ENCODE data around the gene TBL2. TPM values are rescaled to one million over a fixed set of nuclear protein-coding genes. Genes with fewer than 3 reads are reported as not detected.
"Not testable (repeated sequence)": the region's sequence is repeated elsewhere in the genome, so short reads cannot be mapped to it uniquely, and the experiment has no call there.

The TBL2 gene
- total RNA-seq, 1 experiment from 2014 or later: 60.1 TPM

DNA sequence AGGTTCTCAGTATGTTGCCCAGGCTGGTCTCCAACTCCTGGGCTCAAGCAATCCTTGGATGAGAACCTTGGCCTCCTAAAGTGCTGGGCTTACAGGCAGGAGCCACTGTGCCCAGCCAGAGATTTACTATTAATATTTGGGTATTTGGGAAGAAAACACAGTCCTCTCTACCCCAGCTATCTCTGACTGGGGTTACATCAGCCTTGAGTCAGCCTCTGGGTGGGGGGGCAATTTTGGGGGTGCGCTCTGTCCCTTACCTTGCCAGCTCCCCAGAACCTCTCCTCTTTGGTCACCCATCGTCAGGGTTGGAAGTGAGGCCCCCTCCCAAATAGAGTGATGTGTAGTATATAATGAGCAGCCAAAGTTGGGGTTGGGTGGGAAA lies 44.1 kb upstream of the TBL2 start:
- Histone ChIP-seq H3K27ac (ENCODE audit: low read length) (no peak overlapping the region), H3K27me3 (ENCODE audit: control insufficient read depth, insufficient read depth, low read length) (no peaks in the 10 kb centered on the region), H3K9me3 (ENCODE audit: control insufficient read depth, insufficient read depth, low read depth, low read length) (no peaks in the 10 kb centered on the region), H3K4me3 (ENCODE audit: low read depth in 2 of 2, low read length in 2 of 2) (no peak overlapping the region), H3K36me3 (ENCODE audit: control insufficient read depth, insufficient read depth, low read length) (no peaks in the 10 kb centered on the region), H3K4me1 (ENCODE audit: control insufficient read depth, insufficient read depth, low read length) (no peaks in the 10 kb centered on the region)
- TF ChIP-seq CTCF (IDR thresholded peaks at IDR 0.05): no peak
- TF ChIP-seq SIN3A (IDR thresholded peaks at IDR 0.05; ENCODE audit: borderline replicate concordance, insufficient read depth, low read depth, low read length): no peak
- no peak for TF ChIP-seq POLR2AphosphoS5 (IDR thresholded peaks at IDR 0.05; ENCODE audit: low read depth, low read length)
- TF ChIP-seq TCF7L2 (IDR thresholded peaks at IDR 0.05; ENCODE audit: low read depth, low read length): no peak
- no peak for TF ChIP-seq REST (IDR thresholded peaks at IDR 0.05; ENCODE audit: insufficient read depth in 1 of 2, low read depth in 2 of 2, low read length in 1 of 2)
- ChIA-PET CTCF (interaction anchor here (0.7 kb wide), 1 partner anchor 103 kb away, joined by 6 read pairs; no protein-coding TSS in a partner anchor), POLR2A (no interaction called here)
- DNase-seq (ENCODE audit: low read depth, low spot score) (no peak), ATAC-seq (no peak)
- BruUV-seq (replicated peaks): no TSS peak
- in situ Hi-C loops (cut with HindIII; ENCODE audit: low pct_unique_long_range_greater_than_20kb, low sequenced_read_pairs) (no loop called here), intact Hi-C loops (cut with micrococcal nuclease; ENCODE audit: unreplicated experiment) (no loop called here)

DNA sequence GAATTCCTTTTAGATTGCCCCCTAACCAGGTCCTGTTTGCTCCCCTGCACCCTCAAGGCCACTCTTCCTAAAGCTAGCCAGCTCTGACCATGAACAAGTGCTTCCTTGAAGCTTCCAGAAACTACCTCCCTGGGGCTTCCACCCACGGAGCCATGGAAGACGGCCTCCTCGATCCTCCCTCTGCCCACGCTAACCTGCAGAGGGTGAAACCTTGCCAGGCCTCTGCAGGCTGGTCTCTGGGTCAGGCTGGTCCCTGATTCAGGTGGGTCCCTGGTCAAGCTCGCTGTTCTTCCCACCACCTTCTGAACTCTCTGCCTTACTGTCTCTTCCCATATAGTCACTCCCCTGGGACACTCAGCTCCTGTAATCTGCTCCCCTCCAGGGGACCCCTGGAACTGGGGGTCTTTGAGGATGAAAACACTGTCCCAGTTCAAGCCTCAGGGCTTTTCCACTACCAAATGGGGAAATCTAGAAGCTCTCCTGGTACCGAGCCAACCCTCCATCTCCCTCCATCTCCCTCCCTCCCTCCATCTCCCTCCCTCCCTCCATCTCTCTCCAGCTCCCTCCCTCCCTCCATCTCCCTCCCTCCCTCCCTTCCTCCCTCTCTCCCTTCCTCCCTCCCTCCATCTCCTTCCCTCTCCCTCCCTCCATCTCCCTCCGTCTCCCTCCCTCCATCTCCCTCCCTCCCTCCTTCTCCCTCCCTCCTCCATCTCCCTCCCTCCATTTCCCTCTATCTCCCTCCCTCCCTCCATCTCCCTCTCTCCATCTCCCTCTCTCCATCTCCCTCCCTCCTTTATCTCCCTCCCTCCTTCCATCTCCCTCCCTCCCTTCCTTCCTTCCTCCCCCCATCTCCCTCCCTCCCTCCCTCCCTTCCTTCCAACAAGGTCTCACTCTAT lies 43.0 kb upstream of the TBL2 start:
- ChIA-PET POLR2A (no interaction called here), CTCF (interaction anchor here (0.7 to 1.1 kb wide), 2 partner anchors 80 to 104 kb away, joined by 3 to 6 read pairs; no protein-coding TSS in a partner anchor)
- Histone ChIP-seq H3K9me3 (ENCODE audit: control insufficient read depth, insufficient read depth, low read depth, low read length) (no peaks in the 10 kb centered on the region), H3K4me3 (ENCODE audit: low read depth in 2 of 2, low read length in 2 of 2) (no peak overlapping the region), H3K27me3 (ENCODE audit: control insufficient read depth, insufficient read depth, low read length) (no peaks in the 10 kb centered on the region), H3K36me3 (ENCODE audit: control insufficient read depth, insufficient read depth, low read length) (no peaks in the 10 kb centered on the region), H3K4me1 (ENCODE audit: control insufficient read depth, insufficient read depth, low read length) (no peaks in the 10 kb centered on the region), H3K27ac (ENCODE audit: low read length) (no peak overlapping the region)
- no TSS peak for BruUV-seq (replicated peaks)
- TF ChIP-seq TCF7L2 (IDR thresholded peaks at IDR 0.05; ENCODE audit: low read depth, low read length) (no peak), POLR2AphosphoS5 (IDR thresholded peaks at IDR 0.05; ENCODE audit: low read depth, low read length) (no peak), REST (IDR thresholded peaks at IDR 0.05; ENCODE audit: insufficient read depth in 1 of 2, low read depth in 2 of 2, low read length in 1 of 2) (no peak), SIN3A (IDR thresholded peaks at IDR 0.05; ENCODE audit: borderline replicate concordance, insufficient read depth, low read depth, low read length) (no peak), CTCF (IDR thresholded peaks at IDR 0.05) (no peak)
- intact Hi-C loops (cut with micrococcal nuclease; ENCODE audit: unreplicated experiment) (no loop called here), in situ Hi-C loops (cut with HindIII; ENCODE audit: low pct_unique_long_range_greater_than_20kb, low sequenced_read_pairs) (no loop called here)
- no peak for ATAC-seq
- no peak for DNase-seq (ENCODE audit: low read depth, low spot score)

DNA sequence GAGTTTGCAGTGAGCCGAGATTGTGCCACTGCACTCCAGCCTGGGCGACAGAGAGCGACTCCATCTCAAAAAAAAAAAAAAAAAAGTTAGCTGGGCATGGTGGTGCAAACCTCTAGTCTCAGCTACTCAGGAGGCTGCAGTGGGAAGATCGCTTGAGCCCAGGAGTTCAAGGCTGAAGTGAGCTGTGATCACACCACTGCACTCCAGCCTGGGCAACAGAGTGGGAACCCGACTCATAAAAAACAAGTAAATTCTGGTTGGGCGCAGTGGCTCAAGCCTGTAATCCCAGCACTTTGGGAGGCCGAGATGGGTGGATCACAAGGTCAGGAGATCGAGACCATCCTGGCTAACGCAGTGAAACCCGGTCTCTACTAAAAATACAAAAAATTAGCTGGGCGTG lies 41.0 kb upstream of the TBL2 start:
- BruUV-seq (replicated peaks); intact Hi-C loops (cut with micrococcal nuclease; ENCODE audit: unreplicated experiment); H3K27ac ChIP-seq (ENCODE audit: low read length); H3K9me3 ChIP-seq (ENCODE audit: control insufficient read depth, insufficient read depth, low read depth, low read length); in situ Hi-C loops (cut with HindIII; ENCODE audit: low pct_unique_long_range_greater_than_20kb, low sequenced_read_pairs); H3K4me3 ChIP-seq (ENCODE audit: low read depth in 2 of 2, low read length in 2 of 2); H3K36me3 ChIP-seq (ENCODE audit: control insufficient read depth, insufficient read depth, low read length); DNase-seq (ENCODE audit: low read depth, low spot score); ATAC-seq; CTCF ChIA-PET; H3K4me1 ChIP-seq (ENCODE audit: control insufficient read depth, insufficient read depth, low read length); H3K27me3 ChIP-seq (ENCODE audit: control insufficient read depth, insufficient read depth, low read length): not testable (repeated sequence)
- POLR2A ChIA-PET: interaction anchor here (0.7 kb wide), 1 partner anchor 88 kb away, joined by 24 read pairs; no protein-coding TSS in a partner anchor
